ENCODE results near the gene CYSRT1.

- TF ChIP-seq GATA3 (IDR thresholded peaks at IDR 0.05; ENCODE audit: low read depth, low read length) (no peak), GATA2 (IDR thresholded peaks at IDR 0.05; ENCODE audit: low read depth, low read length) (no peak)
Measured at GRCh38 chr9:137219757-137220316, 5.1 kb upstream of the CYSRT1 start.

Measured in SH-SY5Y (cell line).